Rectal smooth muscle tissue (tissue), 1 donor: ENCODE data around the gene BMF.

Experiments
- H3K27ac ChIP-seq: one replicate; pipeline ENCODE4 v1.7.0; 2013; ENCODE audit warnings: low read depth, low read length, inconsistent platforms
- H3K27me3 ChIP-seq: one replicate; pipeline ENCODE4 v1.7.0; 2013; ENCODE audit warnings: low read length; ENCODE audit not compliant: control insufficient read depth, insufficient read depth
- H3K36me3 ChIP-seq: one replicate; pipeline ENCODE4 v1.7.0; 2013; ENCODE audit warnings: low read length; ENCODE audit not compliant: control insufficient read depth, insufficient read depth
- H3K4me1 ChIP-seq: one replicate; pipeline ENCODE4 v1.7.0; 2013; ENCODE audit warnings: low read length; ENCODE audit not compliant: control insufficient read depth, insufficient read depth
- H3K4me3 ChIP-seq: one replicate; pipeline ENCODE4 v1.7.0; 2013; ENCODE audit warnings: low read length
- H3K9ac ChIP-seq: one replicate; pipeline ENCODE4 v1.7.0; 2013; ENCODE audit warnings: low read length

BMF gene

DNA sequence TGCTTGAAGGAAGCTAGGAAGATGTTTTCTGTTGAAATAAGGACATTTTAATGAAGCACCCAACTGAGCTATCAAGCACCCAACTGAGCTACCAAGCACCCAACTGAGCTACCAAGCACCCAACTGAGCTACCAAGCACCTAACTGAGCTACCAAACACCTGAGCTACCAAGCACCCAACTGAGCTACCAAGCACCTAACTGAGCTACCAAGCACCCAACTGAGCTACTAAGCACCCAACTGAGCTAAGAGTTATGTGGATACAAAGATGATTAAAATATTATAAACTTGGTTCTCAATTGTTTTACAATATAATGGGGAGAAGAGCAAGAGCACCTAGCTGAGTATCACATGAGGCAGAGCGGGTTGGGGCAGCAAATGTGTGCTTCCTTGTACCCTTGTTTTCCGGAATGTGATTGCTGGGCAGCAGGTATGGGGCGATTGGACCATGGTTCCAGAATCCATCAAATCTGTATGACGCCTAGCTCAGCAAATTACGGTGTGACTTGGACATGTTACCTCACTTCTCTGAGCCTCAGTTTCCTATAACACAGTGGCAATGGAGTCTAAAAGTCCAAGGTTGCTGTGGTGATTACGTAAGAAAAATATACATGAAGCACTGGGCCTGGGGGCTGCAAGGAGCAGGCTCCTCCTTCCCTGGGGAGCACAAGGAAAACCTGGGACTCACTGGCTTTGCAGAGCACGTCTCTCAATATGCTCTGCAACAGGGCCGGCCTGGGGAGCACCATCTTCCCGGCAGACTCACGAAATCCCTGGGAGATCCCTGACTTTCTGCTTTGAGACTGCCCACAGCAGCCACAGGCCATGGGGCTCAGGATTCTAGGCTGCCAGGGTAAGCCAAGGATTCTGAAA is 11.3 kb downstream of the BMF start:
- peaks cover 3% of the 10 kb centered on the region for H3K36me3 ChIP-seq
- H3K4me1 ChIP-seq, result peaks cover 84% of the 10 kb centered on the region
- H3K27me3 ChIP-seq, result no peaks in the 10 kb centered on the region
- H3K4me3 ChIP-seq, result no peak overlapping the region
- no peak overlapping the region for H3K9ac ChIP-seq
- peak overlapping the region; percentile 82 for H3K27ac ChIP-seq

DNA sequence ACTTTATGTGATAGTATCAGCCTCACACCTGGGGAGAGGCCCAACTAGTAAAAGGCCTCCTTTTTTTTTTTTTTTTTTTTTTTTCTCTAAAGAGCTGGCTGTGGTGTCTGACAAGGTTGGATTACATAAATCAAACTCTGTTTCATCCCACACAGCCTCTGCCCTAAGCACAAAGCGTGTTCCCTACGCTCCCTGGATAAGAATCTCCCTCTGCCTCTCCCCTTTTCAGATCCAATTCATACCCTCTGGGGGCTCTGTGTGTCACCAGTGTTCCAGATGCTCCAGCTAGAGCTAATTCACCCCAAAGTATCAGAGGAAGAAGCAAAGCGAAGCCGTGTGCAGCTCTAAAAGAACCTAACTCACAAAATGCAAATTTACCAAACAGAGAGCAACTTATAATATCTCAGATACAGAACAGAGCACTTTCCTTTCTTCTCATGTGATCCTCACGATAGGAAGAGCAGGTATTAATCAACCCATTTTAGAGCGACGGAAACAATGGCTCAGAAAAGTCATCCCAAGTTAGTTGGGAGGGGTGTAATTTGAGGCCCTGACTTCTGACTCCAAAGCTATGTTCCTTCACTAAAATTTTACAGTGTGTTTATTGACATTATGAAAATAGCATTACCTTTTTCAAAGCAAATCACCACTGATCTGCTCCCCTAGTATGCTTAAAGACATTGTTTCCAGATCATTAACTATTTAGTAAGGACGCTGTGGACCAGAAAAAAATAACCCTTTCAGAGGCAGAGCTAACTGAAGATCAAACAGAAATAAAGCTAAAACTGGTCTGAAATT is 12.4 kb downstream of the BMF start:
- no peaks in the 10 kb centered on the region for H3K27me3 ChIP-seq
- H3K4me1 ChIP-seq, result peaks cover 85% of the 10 kb centered on the region
- H3K4me3 ChIP-seq, result no peak overlapping the region
- no peak overlapping the region for H3K9ac ChIP-seq
- peaks cover 3% of the 10 kb centered on the region for H3K36me3 ChIP-seq
- H3K27ac ChIP-seq, result peak overlapping the region; percentile 51

DNA sequence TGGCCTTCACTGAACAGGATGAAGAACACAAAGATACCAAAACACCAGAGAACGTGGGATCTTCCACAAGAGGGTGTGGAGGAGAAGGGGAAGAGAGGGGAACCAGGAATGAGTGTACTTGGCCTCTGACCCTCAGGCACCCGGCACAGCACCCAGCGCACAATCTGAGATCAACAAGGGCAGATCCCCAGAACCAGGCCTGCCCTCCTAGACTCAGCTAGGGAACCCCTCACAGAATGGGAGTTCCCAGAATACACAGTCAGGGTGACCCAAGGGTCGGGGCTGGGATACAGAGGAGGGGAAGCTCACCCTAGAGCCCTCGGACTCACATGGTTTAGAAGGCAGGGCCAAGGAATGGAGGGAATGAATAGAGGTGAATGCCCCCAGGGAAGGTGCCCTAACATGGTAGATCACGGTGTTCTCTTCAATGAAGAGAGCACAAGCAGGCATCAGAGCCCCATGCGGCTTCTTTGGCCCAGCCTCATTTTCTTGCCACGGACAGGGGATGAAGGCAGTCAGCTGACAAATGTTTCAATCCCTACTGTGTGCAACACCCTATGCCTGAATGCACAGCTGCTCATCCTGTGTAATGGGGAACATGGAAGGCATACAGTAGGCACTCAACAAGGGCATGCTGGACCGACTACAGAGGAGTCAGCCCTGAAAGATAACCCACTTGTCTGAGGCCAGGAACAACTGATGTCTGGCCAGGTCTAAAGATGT is 13.1 kb downstream of the BMF start:
- Histone ChIP-seq H3K9ac (no peak overlapping the region), H3K4me3 (no peak overlapping the region), H3K27me3 (no peaks in the 10 kb centered on the region), H3K4me1 (peaks cover 78% of the 10 kb centered on the region), H3K36me3 (no peaks in the 10 kb centered on the region), H3K27ac (peak overlapping the region; percentile 51)

DNA sequence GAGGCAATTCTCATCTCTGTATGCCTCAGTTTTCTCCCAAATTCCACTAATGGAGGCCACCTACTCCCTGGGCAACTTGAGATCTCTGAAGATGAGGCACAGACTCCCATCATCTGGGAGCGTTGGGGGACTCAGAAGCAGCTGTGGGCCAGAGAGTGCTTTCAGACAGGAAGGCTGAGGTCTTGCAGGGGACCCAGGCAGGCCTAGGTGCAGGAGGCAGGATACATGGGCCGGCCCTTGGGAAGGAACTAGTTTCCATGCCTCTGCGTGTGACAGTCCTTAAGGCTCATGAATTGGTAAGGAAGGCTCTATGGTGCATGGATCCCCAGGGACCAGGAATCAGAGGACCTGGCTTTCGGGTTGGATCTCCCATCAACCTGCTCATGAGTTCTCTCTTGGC is 14.5 kb downstream of the BMF start:
- peaks cover 66% of the 10 kb centered on the region for H3K4me1 ChIP-seq
- H3K9ac ChIP-seq, result no peak overlapping the region
- no peaks in the 10 kb centered on the region for H3K27me3 ChIP-seq
- peak overlapping the region; percentile 88 for H3K27ac ChIP-seq
- peaks cover 7% of the 10 kb centered on the region for H3K36me3 ChIP-seq
- H3K4me3 ChIP-seq, result no peak overlapping the region

DNA sequence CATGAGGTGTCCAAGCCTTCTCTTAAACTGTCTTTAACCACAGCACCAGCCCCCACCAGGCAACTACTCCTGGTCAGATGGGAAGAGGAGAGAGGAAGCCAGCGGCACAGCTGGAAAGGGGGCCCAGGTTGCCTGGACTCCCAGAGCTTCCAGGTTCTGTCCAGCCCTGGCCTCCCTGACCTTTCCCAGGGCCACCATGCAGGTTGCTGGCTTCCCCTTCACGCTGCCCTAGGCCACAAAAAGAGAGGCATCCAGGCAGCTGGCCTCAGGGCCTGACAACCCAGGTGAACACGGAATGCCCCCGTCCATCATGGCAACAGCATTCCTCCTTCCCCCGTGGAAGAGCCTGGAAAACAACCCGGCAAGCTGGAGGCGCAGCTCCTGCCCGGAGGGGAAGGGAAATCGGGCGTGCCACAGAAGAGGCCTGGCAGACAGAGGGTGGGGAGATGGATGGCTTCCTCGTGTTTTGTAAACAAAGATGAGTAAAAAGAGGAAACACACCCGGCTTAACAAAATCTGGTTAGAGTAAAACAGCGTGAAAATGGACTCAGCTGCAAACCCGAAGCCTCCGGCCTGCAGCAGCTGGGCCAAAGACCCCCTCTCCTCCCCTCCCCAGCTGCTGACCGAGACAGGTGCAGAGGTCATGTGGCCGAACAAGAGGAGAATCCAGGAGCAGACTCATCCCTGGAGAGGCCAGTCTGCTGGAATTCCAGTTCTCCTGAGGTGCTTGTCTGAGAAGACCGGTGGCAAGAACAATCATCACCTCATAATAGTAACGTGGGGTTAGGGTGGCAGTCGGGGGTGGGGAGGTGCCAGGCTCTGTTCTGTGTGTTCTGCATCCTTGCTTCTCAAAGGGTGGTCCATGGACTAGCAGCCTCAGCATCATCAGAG is 15.5 kb downstream of the BMF start:
- H3K36me3 ChIP-seq, result peaks cover 7% of the 10 kb centered on the region
- peak overlapping the region; percentile 88 for H3K27ac ChIP-seq
- H3K27me3 ChIP-seq, result no peaks in the 10 kb centered on the region
- peaks cover 61% of the 10 kb centered on the region for H3K4me1 ChIP-seq
- no peak overlapping the region for H3K4me3 ChIP-seq
- H3K9ac ChIP-seq, result no peak overlapping the region

DNA sequence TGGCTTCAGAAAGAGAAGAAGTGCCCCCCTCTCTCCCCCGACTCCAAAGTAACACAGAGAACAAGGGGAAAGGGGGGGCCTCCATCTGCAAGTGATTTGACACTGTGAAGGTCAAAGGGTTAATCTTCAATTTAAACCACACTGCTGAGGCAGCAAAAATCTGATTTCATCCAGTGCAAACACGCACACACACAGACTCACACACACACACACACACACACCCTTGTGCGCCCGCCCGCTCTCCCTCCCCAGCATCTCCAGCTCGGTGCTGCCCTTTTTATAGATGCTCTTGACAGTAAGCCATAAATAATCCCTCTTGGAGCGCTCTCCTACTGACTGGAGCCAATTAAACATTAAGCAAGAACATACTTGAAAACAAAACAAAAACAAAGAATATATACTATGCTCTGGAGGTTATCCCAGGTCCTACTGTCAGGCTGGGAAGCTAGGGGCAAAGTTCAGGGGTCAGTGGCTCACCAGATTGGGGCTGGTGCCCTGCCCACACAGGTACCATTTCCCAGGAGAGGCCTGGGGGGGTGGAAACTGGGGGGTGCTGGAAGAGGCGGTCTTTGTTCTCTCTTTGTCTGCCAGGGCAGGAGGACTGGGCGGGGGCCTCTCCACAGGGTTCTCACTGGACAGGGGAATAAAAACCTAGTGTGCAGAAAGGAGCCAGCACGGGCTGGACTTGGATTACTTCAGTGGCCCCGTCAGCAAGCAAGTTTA is 16.3 kb downstream of the BMF start:
- Histone ChIP-seq H3K36me3 (peaks cover 7% of the 10 kb centered on the region), H3K4me1 (peaks cover 53% of the 10 kb centered on the region), H3K27ac (peak overlapping the region; percentile 88), H3K27me3 (no peaks in the 10 kb centered on the region), H3K9ac (no peak overlapping the region), H3K4me3 (no peak overlapping the region)

DNA sequence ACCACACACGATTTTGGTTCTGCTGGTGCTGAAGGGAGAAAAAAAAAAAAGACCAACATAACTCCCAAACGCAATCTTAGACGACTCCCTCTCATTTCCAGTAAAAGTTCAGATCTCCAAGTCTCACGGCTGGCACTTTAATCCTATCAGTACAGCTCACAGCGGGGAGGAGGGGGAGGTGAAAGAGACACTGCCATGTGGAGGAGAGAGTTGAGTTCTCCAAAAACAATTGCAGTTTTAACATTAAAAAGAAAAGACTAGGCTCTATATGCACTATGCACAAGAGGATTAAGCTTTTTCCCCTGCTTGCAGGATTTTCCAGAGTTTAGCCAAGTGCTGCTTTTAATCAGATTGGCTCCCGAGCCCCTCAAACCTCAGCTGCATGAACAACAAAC is 16.8 kb downstream of the BMF start:
- Histone ChIP-seq H3K27me3 (no peaks in the 10 kb centered on the region), H3K27ac (no peak overlapping the region), H3K4me3 (no peak overlapping the region), H3K9ac (no peak overlapping the region), H3K4me1 (peaks cover 48% of the 10 kb centered on the region), H3K36me3 (peaks cover 7% of the 10 kb centered on the region)

DNA sequence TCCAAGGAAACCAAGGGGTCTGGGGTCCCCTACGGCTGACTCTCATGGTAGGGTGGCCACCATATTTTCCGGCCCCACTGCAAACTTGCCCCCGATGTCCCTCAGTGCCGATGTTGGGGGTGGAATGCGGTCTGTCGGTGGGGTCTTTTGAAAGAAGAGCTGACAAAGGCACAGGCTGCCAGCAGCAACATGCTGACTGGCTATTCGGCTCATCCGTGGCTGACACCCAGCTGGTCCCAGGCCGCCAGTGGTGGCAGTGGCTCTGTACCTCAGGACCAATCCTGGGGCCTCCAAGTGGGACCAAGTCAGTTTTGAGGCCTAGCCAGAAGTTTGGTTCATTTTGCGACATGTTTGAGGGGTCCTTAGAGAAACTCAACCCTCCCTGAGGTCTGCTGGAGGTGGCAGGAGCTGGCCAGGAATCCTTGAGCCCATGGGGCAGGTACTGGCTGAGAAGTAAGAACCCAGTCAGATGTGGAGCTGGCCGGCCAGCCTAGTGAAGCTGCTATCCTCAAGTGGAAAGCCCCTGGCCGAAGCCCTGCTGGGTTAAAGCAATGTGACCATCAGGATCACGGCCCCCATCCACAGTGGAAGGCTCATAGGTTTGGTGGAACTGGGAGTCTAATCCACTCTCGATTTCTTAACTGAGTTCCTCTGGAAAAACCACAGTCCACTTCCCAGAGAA is 17.8 kb downstream of the BMF start:
- Histone ChIP-seq H3K27me3 (no peaks in the 10 kb centered on the region), H3K4me3 (no peak overlapping the region), H3K9ac (no peak overlapping the region), H3K27ac (no peak overlapping the region), H3K36me3 (peaks cover 7% of the 10 kb centered on the region), H3K4me1 (peaks cover 38% of the 10 kb centered on the region)

DNA sequence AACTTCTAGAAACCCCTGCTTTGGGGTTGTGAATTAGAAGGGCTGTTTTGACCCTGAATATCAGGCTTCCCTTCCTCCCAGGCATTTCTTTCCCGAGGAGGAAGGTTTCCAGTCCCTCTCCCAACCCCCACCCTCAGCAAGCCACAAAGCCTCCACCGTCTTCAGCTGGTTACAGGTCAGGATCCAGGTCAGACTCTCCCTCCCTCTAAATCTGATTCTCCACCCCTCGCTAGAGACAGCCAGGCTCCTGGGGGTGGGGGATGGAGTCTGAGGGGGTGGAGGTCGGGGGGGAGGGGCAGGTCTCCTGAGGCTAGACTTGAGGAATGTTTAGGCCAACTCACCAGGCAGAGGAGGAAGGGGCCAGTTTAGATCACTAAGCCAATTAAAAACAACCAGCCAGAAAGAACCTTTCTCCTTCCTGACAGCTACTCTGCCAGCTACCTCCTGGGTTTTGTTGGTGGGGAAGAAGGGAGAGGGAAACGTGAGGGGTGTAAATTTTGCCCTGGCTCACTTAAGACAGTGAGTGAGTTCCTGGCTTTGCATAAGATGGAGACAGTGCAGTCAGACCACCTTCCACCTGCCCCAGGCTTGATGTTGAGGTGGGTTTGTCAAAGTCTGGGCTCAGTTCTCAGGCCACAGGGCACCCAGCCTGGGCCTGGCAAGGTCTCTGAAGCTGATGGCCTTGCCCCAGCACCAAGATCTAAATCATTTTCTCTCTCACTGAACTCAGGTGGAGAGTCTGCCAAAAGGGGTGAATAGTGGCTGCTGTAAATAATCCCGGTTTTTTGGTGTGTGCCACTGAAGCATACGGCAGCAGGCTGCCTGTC is 19.5 kb downstream of the BMF start:
- no peak overlapping the region for H3K4me3 ChIP-seq
- no peak overlapping the region for H3K9ac ChIP-seq
- H3K27ac ChIP-seq, result no peak overlapping the region
- H3K36me3 ChIP-seq, result peaks cover 7% of the 10 kb centered on the region
- H3K4me1 ChIP-seq, result peaks cover 25% of the 10 kb centered on the region
- no peaks in the 10 kb centered on the region for H3K27me3 ChIP-seq
